Activated CD8-positive, alpha-beta T cell treated with anti-CD3 and anti-CD28 coated beads for 36 hours (primary cell): ENCODE results near the gene HACD1. TPM values are rescaled to one million over a fixed set of nuclear protein-coding genes. Genes with fewer than 3 reads are reported as not detected.

Experiments
- ATAC-seq: fragments of 200-7000 bp; cut with Tn5 transposase; one replicate; pipeline ENCODE4 v1.10.0; 2021; ENCODE audit warnings: mild to moderate bottlenecking, moderate library complexity
- CTCF ChIA-PET: fragments of 350-600 bp; sonication (Branson Sonifier 250); formaldehyde crosslinking; loops from one replicate; lab custom pipeline; 2021; ENCODE audit warnings: antibody characterized with exemption; lab: Charles Lee
- POLR2A ChIA-PET: fragments of 350-600 bp; sonication (Branson Sonifier 250); formaldehyde crosslinking; loops from one replicate; lab custom pipeline; 2021; ENCODE audit warnings: antibody characterized with exemption; lab: Charles Lee
- DNase-seq: peaks from one replicate; pipeline ENCODE4 v3.0.0-alpha.2; 2020
- H3K27ac Mint-ChIP-seq: one replicate; pipeline ENCODE4 v1.8.0; 2021; ENCODE audit warnings: mild to moderate bottlenecking, mixed read lengths
- H3K27me3 Mint-ChIP-seq: one replicate; pipeline ENCODE4 v1.8.0; 2021; ENCODE audit warnings: mixed read lengths
- H3K36me3 Mint-ChIP-seq: one replicate; pipeline ENCODE4 v1.8.0; 2021; ENCODE audit warnings: low read depth, mixed read lengths
- H3K4me1 Mint-ChIP-seq: one replicate; pipeline ENCODE4 v1.8.0; 2021; ENCODE audit warnings: low read depth, mixed read lengths
- H3K4me3 Mint-ChIP-seq: one replicate; pipeline ENCODE4 v1.8.0; 2021; ENCODE audit warnings: mild to moderate bottlenecking, moderate library complexity, mixed read lengths
- H3K9me3 Mint-ChIP-seq: one replicate; pipeline ENCODE4 v1.8.0; 2021; ENCODE audit warnings: mixed read lengths
- intact Hi-C: fragments of 100-400 bp; cut with micrococcal nuclease; formaldehyde crosslinking; loops from one replicate; pipeline ENCODE4 v1.10.0; 2022
- total RNA-seq, 2 experiments: library from RNA; stranded (reverse); gene quantifications; one replicate each; pipeline ENCODE4 v1.2.3, GENCODE V29; 2021
- TF ChIP-seq, protein P1 (sequence below): fragments of 200-600 bp; IDR thresholded peaks from one replicate; pipeline ENCODE4 v1.8.0; 2022; ENCODE audit warnings: antibody characterized with exemption, mild to moderate bottlenecking

Gene HACD1, protein sequence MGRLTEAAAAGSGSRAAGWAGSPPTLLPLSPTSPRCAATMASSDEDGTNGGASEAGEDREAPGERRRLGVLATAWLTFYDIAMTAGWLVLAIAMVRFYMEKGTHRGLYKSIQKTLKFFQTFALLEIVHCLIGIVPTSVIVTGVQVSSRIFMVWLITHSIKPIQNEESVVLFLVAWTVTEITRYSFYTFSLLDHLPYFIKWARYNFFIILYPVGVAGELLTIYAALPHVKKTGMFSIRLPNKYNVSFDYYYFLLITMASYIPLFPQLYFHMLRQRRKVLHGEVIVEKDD
- total RNA-seq = 1 to 10 TPM; 2.6 to 2.8 TPM

DNA sequence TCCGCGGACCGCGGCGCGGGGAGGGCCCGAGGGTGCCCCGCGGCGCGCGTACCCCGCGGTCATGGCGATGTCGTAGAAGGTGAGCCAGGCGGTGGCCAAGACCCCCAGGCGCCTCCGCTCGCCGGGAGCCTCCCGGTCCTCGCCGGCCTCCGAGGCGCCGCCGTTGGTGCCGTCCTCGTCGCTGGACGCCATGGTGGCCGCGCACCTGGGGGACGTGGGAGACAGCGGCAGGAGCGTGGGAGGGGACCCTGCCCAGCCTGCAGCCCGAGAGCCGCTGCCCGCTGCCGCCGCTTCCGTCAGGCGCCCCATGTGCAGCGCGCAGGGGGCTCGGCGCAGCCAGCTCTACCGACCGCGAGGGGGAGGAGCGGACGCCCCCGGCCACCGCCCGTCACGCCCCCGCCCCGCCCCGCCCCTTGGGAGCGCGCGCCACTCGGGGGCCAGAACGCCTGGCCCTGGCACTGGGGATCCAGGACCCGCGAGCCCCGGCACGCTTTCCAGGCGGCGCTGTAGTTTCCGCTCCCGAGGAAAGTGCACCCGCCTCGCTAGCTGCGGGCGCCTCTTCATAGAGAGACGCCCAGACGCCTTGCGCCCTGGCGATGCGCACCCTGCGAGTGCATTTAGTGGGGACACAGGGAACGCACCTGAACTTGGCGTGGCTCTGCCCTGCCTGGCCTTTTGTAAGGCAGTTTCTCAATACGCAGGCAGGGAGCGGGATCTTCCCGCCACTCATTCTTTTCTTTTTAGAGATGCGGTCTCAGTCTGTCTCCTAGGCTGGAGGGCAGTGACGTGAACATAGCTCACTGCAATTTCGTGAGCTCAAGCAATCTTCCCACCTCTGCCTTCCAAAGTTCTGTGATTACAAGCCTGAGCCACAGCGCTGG lies at the start of gene HACD1:
HACD1 (minus strand) TSS at position 344 of the 881 bp plus-strand sequence; CDS start at position 309, 35 bp downstream.
- peak; percentile 69 for DNase-seq
- Mint-ChIP-seq H3K4me3 (peak within 1 kb of the TSS; percentile 79), H3K27ac (peak within 1 kb of the TSS; percentile 25), H3K27me3 (peaks cover 12% of the 10 kb centered on the region), H3K4me1 (peaks cover 4% of the 10 kb centered on the region), H3K9me3 (no peaks in the 10 kb centered on the region), H3K36me3 (no peaks in the 10 kb centered on the region)
- ChIA-PET POLR2A (interaction anchor here (0.7 to 1.5 kb wide), 6 partner anchors 10 to 118 kb away, joined by 3 to 6 read pairs (median 3); partner anchors contain the start of gene STAM), CTCF (interaction anchor here (0.9 to 2.6 kb wide), 11 partner anchors 8 to 197 kb away, joined by 3 to 13 read pairs (median 5); partner anchors contain the start of gene STAM)
- intact Hi-C loops = no loop called here
- TF ChIP-seq, protein P1, sequence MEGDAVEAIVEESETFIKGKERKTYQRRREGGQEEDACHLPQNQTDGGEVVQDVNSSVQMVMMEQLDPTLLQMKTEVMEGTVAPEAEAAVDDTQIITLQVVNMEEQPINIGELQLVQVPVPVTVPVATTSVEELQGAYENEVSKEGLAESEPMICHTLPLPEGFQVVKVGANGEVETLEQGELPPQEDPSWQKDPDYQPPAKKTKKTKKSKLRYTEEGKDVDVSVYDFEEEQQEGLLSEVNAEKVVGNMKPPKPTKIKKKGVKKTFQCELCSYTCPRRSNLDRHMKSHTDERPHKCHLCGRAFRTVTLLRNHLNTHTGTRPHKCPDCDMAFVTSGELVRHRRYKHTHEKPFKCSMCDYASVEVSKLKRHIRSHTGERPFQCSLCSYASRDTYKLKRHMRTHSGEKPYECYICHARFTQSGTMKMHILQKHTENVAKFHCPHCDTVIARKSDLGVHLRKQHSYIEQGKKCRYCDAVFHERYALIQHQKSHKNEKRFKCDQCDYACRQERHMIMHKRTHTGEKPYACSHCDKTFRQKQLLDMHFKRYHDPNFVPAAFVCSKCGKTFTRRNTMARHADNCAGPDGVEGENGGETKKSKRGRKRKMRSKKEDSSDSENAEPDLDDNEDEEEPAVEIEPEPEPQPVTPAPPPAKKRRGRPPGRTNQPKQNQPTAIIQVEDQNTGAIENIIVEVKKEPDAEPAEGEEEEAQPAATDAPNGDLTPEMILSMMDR = peak; percentile 25
- ATAC-seq = peak; percentile 81

DNA sequence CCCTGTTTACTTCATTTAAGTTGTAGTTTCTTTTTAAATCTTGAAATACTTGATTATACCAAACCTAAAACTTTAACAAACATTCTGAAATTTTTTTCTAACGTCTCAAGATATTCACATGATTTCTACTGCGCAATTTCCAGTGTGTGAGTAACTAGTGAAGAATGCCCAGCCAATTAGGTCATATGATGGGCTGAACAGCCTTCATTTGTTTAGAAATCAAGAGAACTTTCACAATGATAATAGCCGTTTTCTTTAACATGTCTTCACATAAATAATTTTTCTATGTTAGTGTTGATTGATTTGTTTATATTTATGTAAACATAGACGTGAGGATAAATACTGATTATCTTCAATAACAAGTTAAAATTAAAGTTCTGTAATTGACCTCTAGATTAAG lies 48.6 kb upstream of the HACD1 start:
- Mint-ChIP-seq H3K27ac (no peak overlapping the region), H3K9me3 (no peaks in the 10 kb centered on the region), H3K4me1 (peaks cover 65% of the 10 kb centered on the region), H3K36me3 (peaks cover 46% of the 10 kb centered on the region), H3K4me3 (no peak overlapping the region), H3K27me3 (no peaks in the 10 kb centered on the region)
- TF ChIP-seq, protein P1 = no peak
- intact Hi-C loops = no loop called here
- DNase-seq (no peak), ATAC-seq (no peak)
- POLR2A ChIA-PET = no interaction called here
- CTCF ChIA-PET = no interaction called here

DNA sequence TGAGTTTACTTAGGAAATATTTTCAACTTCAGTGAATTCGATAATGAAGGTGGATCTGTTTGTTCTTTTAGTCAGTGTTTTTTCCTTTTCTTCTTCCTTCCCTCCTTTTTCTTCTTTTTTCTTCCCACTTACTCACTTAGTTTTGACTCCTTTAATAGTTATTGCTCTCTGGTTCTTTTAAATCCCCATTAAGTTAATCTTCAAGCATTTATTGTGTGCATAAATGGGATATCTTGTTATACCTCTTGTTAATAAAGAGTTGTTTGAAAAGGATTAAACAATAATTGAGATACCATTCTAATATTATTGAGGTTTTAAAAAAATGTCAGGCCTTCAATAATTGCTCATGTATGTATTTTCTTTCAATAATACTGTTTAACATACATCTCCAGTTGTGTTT lies 46.3 kb upstream of the HACD1 start:
- TF ChIP-seq, protein P1 = no peak
- CTCF ChIA-PET = no interaction called here
- no peak for ATAC-seq
- POLR2A ChIA-PET = interaction anchor here (2.3 kb wide), 1 partner anchor 19 kb away, joined by 15 read pairs; the partner anchor contains the start of gene STAM
- Mint-ChIP-seq H3K4me1 (peaks cover 54% of the 10 kb centered on the region), H3K36me3 (peaks cover 52% of the 10 kb centered on the region), H3K27ac (peak overlapping the region; percentile 54), H3K4me3 (no peak overlapping the region), H3K9me3 (peaks cover 4% of the 10 kb centered on the region), H3K27me3 (no peaks in the 10 kb centered on the region)
- no peak for DNase-seq
- intact Hi-C loops = no loop called here

DNA sequence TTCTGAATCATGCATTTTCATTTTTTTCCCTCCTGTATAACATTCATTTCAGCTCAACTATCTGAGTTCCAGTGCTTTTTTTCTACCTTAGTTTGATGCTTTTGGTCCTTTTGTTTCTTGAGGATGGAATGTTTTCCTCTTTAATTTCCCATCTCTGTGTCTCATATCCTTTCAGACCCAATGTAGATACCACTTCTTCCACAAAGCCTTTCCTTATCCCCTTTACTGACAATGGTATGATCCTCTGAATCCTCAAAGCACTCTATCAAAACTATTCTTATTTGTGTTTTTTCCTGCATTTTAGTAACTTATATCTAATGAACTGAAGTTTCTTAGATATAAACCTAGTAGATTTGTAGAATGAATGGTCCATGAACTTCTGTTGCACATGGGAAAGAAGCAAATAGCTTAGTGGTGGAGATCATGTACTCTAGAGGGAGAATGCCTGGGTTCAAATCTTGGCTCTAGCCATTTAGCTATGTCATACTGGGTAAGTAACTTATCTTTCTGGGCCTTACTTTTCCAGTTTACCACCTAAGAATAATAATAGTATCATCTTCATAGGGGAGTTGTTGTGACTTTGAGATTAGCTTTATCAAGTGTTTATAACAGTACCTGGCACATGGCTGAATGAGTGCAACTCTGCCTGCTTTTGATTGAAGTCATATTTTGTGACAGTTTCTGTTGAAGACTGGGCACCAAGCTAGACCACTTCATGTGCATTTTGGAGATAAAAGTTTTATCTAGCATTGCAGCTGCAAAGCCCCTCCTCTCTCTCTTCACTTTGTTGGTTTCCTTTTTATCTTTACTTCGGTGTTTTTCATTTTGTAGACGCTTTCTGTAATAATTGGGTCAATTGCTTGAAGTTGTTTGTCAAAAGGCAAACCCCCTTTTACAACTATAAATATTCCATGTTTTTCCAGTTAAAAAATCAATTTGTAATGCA lies 45.3 kb upstream of the HACD1 start:
- CTCF ChIA-PET = interaction anchor here (0.9 to 1.0 kb wide), 2 partner anchors 14 to 18 kb away, joined by 3 read pairs; partner anchors contain the start of gene STAM
- peaks cover 53% of the 10 kb centered on the region for H3K36me3 Mint-ChIP-seq
- H3K4me1 Mint-ChIP-seq = peaks cover 54% of the 10 kb centered on the region

More for the DNA sequence above, 45.3 kb upstream of the HACD1 start:
- ATAC-seq (peak; percentile 24), DNase-seq (no peak)
- Mint-ChIP-seq H3K27me3 (no peaks in the 10 kb centered on the region), H3K27ac (peak overlapping the region; percentile 2), H3K4me3 (peak overlapping the region; percentile 46), H3K9me3 (peaks cover 7% of the 10 kb centered on the region)
- intact Hi-C loops = no loop called here
- POLR2A ChIA-PET = interaction anchor here (2.3 kb wide), 1 partner anchor 18 kb away, joined by 15 read pairs; the partner anchor contains the start of gene STAM
- TF ChIP-seq, protein P1 = no peak
